ENCODE measurements around the gene TACC2. TPM values are rescaled to one million over a fixed set of nuclear protein-coding genes. Genes with fewer than 3 reads are reported as not detected.

TACC2 gene
- total and polyA plus RNA-seq, 2 donors (not counting 1 experiment from before 2014, with no cell fraction given), result not detected

DNA sequence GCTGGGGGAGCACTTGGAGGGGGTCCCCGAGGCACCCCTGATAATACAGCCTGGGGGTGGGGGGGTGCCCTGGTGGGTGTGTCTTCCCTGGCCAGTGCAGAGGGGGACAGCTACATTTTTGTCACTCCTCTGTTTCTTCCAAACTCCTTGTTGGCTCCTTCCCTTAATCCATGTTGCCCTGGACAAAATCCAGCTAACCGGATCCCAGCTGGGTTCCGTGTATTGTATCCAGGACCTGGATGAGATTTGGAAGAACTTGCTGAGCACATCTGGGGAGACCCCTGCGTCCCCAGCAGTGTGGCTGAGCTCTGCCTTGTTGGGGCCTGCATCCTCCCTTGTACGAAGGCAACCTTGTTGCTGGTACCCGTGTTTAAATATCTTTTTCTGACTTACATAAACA, 195.3 kb downstream of the TACC2 start:
- Histone ChIP-seq H2AFZ (ENCODE audit: insufficient read depth, low read depth, low read length, poor library complexity, severe bottlenecking) (no peak overlapping the region), H3K27me3 (replicated peaks in 1 of 4; ENCODE audit: control extremely low read depth in 1 of 4, control insufficient read depth in 3 of 4, insufficient read depth in 4 of 4, low read length in 3 of 4) (no peaks in the 10 kb centered on the region), H3K9ac (ENCODE audit: low read length) (no peak overlapping the region), H3K4me1 (ENCODE audit: control insufficient read depth in 2 of 2, insufficient read depth in 2 of 2, low read length in 2 of 2) (no peaks in the 10 kb centered on the region), H3K4me3 (ENCODE audit: control extremely low read depth in 1 of 5, extremely low read depth in 1 of 5, insufficient read depth in 1 of 5, low read depth in 2 of 5, low read length in 4 of 5) (no peak overlapping the region), H3K4me2 (replicated peaks; ENCODE audit: low read depth, low read length, poor library complexity, severe bottlenecking) (no peak overlapping the region), H3K9me3 (ENCODE audit: control extremely low read depth in 1 of 3, control insufficient read depth in 2 of 3, insufficient read depth in 1 of 3, low read length in 2 of 3) (no peaks in the 10 kb centered on the region), H3K36me3 (replicated peaks in 1 of 2; ENCODE audit: control extremely low read depth in 1 of 2, control insufficient read depth in 1 of 2, extremely low read depth in 1 of 2, insufficient read depth in 2 of 2, low read length in 1 of 2) (no peaks in the 10 kb centered on the region), H3K79me2 (ENCODE audit: control insufficient read depth, insufficient read depth, low read length) (no peaks in the 10 kb centered on the region), H4K20me1 (ENCODE audit: control insufficient read depth, insufficient read depth, low read length, poor library complexity, severe bottlenecking) (no peaks in the 10 kb centered on the region), H3K27ac (ENCODE audit: low read length in 2 of 2) (no peak overlapping the region)
- intact Hi-C loops (cut with micrococcal nuclease), result no loop called here
- Mint-ChIP-seq H3K4me1 (no peaks in the 10 kb centered on the region), H3K4me3 (no peak overlapping the region), H3K9me3 (ENCODE audit: insufficient read depth) (no peaks in the 10 kb centered on the region), H3K27me3 (peaks cover 4% of the 10 kb centered on the region), H3K27ac (no peak overlapping the region)
- no peak for TF ChIP-seq EZH2 (IDR thresholded peaks at IDR 0.05; ENCODE audit: borderline replicate concordance, insufficient read depth, low read depth, low read length, poor library complexity, severe bottlenecking)
- no peak for TF ChIP-seq CTCF (IDR thresholded peaks at IDR 0.05)
- CTCF ChIA-PET, result no interaction called here
- POLR2A ChIA-PET, result no interaction called here
- 100% methylated on average over 3 of the region's 6 CpGs for WGBS (ENCODE audit: insufficient coverage)
- DNase-seq (no peak), ATAC-seq (ENCODE audit: low read depth) (no peak)

DNA sequence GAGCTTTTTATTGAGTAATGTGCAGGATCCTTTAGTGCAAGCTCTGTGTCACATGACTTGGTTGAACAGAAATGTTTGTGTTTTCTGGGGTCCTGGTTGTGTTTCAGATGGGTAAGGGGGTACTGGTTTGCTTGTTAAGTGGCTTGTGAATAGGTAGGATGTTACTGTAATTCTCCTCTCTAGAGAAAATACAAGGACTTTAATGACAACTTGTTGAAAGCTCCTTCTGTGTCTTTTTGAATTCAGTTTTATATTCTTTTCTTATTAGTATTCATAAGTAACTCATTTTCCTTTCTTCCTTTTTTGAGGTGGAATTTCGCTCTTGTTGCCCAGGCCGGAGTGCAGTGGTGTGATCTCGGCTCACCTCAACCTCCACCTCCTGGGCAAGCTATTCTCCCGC, 196.7 kb downstream of the TACC2 start:
- no peaks in the 10 kb centered on the region for H3K4me1 ChIP-seq (ENCODE audit: control insufficient read depth in 2 of 2, insufficient read depth in 2 of 2, low read length in 2 of 2)
- H4K20me1 ChIP-seq (ENCODE audit: control insufficient read depth, insufficient read depth, low read length, poor library complexity, severe bottlenecking), result no peaks in the 10 kb centered on the region
- intact Hi-C loops (cut with micrococcal nuclease), result no loop called here
- H3K9me3 ChIP-seq (ENCODE audit: control extremely low read depth in 1 of 3, control insufficient read depth in 2 of 3, insufficient read depth in 1 of 3, low read length in 2 of 3), result no peaks in the 10 kb centered on the region
- DNase-seq (no peak), ATAC-seq (ENCODE audit: low read depth) (no peak)
- H3K4me3 ChIP-seq (ENCODE audit: control extremely low read depth in 1 of 5, extremely low read depth in 1 of 5, insufficient read depth in 1 of 5, low read depth in 2 of 5, low read length in 4 of 5), result no peak overlapping the region
- H2AFZ ChIP-seq (ENCODE audit: insufficient read depth, low read depth, low read length, poor library complexity, severe bottlenecking), result no peak overlapping the region
- WGBS (ENCODE audit: insufficient coverage), result no CpG with 5 or more reads among the region's 4 CpGs
- no peaks in the 10 kb centered on the region for H3K4me1 Mint-ChIP-seq
- POLR2A ChIA-PET, result no interaction called here
- CTCF ChIA-PET, result no interaction called here
- H3K36me3 ChIP-seq (replicated peaks in 1 of 2; ENCODE audit: control extremely low read depth in 1 of 2, control insufficient read depth in 1 of 2, extremely low read depth in 1 of 2, insufficient read depth in 2 of 2, low read length in 1 of 2), result no peaks in the 10 kb centered on the region
- no peak overlapping the region for H3K9ac ChIP-seq (ENCODE audit: low read length)
- H3K4me2 ChIP-seq (replicated peaks; ENCODE audit: low read depth, low read length, poor library complexity, severe bottlenecking), result no peak overlapping the region
- H3K79me2 ChIP-seq (ENCODE audit: control insufficient read depth, insufficient read depth, low read length), result no peaks in the 10 kb centered on the region
- no peak overlapping the region for H3K27ac Mint-ChIP-seq
- peaks cover 4% of the 10 kb centered on the region for H3K27me3 Mint-ChIP-seq
- no peak for TF ChIP-seq CTCF (IDR thresholded peaks at IDR 0.05)
- TF ChIP-seq EZH2 (IDR thresholded peaks at IDR 0.05; ENCODE audit: borderline replicate concordance, insufficient read depth, low read depth, low read length, poor library complexity, severe bottlenecking), result no peak
- no peak overlapping the region for H3K27ac ChIP-seq (ENCODE audit: low read length in 2 of 2)
- no peaks in the 10 kb centered on the region for H3K27me3 ChIP-seq (replicated peaks in 1 of 4; ENCODE audit: control extremely low read depth in 1 of 4, control insufficient read depth in 3 of 4, insufficient read depth in 4 of 4, low read length in 3 of 4)
- H3K9me3 Mint-ChIP-seq (ENCODE audit: insufficient read depth), result no peaks in the 10 kb centered on the region
- no peak overlapping the region for H3K4me3 Mint-ChIP-seq

Data from B cell (primary cell).